PC-9 (cell line): Measurements from ENCODE around the gene CCER1. TPM values are rescaled to one million over a fixed set of nuclear protein-coding genes. Genes with fewer than 3 reads are reported as not detected.

Experiments
- Bru-seq: library from RNA; stranded (reverse); fragments of 400-500 nt; gene quantifications from one replicate; lab custom pipeline; 2021; lab: Mats Ljungman, UMichigan
- BruChase-seq, 2 experiments: library from RNA; stranded (reverse); fragments of 400-500 nt; gene quantifications; one replicate each; lab custom pipeline; 2021; lab: Mats Ljungman, UMichigan
- BruUV-seq: library from RNA; stranded (reverse); fragments of 400-500 nt; replicated peaks from 2 replicates; lab custom pipeline; 2021; lab: Mats Ljungman, UMichigan
- CTCF ChIA-PET: fragments of 300-600 bp; sonication (Branson Sonifier 250); formaldehyde crosslinking; loops from one replicate; lab custom pipeline; 2022; ENCODE audit warnings: antibody characterized with exemption; lab: Charles Lee
- POLR2A ChIA-PET: fragments of 300-600 bp; sonication (Branson Sonifier 250); formaldehyde crosslinking; loops from one replicate; lab custom pipeline; 2022; ENCODE audit warnings: antibody characterized with exemption; ENCODE audit not compliant: unreplicated experiment; lab: Charles Lee
- DNase-seq, 2 experiments: peaks; one replicate each; pipeline versions ENCODE4 v3.0.0 to v3.0.0-alpha.2; 2015 to 2022; ENCODE audit warnings: mixed read lengths in 1 of 2
- H2AFZ ChIP-seq: fragments of 200-600 bp; sonication (generic); 2 replicates; pipeline ENCODE4 v1.8.1; 2017; ENCODE audit warnings: antibody characterized with exemption
- H3F3A ChIP-seq: fragments of 200-600 bp; sonication (generic); 2 replicates; pipeline ENCODE4 v1.8.1; 2017; ENCODE audit warnings: antibody characterized with exemption, mild to moderate bottlenecking, low read depth; ENCODE audit not compliant: insufficient read depth
- H3K27ac ChIP-seq: fragments of 200-600 bp; sonication (generic); 2 replicates; pipeline ENCODE4 v1.6.1; 2016; ENCODE audit warnings: mixed run types
- H3K27me3 ChIP-seq: fragments of 200-600 bp; sonication (generic); 2 replicates; pipeline ENCODE4 v1.6.1; 2016; ENCODE audit warnings: low read depth, mixed run types; ENCODE audit not compliant: insufficient read depth
- H3K36me3 ChIP-seq: fragments of 200-600 bp; sonication (generic); 2 replicates; pipeline ENCODE4 v1.6.1; 2016; ENCODE audit warnings: low read depth, mixed run types
- H3K4me1 ChIP-seq: fragments of 200-600 bp; sonication (generic); replicated peaks from 2 replicates; pipeline ENCODE4 v1.6.1; 2016; ENCODE audit warnings: mixed run types; ENCODE audit not compliant: insufficient read depth
- H3K4me2 ChIP-seq: fragments of 200-600 bp; sonication (generic); 2 replicates; pipeline ENCODE4 v1.6.1; 2017; ENCODE audit warnings: mixed run types
- H3K4me3 ChIP-seq: fragments of 200-600 bp; sonication (generic); 2 replicates; pipeline ENCODE4 v1.6.1; 2016; ENCODE audit warnings: mixed run types
- H3K79me2 ChIP-seq: fragments of 200-600 bp; sonication (generic); 2 replicates; pipeline ENCODE4 v1.6.1; 2017; ENCODE audit warnings: low read depth, mixed run types
- H3K9me2 ChIP-seq: fragments of 200-600 bp; sonication (generic); 2 replicates; pipeline ENCODE4 v1.8.1; 2017; ENCODE audit warnings: mild to moderate bottlenecking; ENCODE audit not compliant: insufficient read depth
- H3K9me3 ChIP-seq: fragments of 200-600 bp; sonication (generic); 2 replicates; pipeline ENCODE4 v1.8.1; 2016; ENCODE audit warnings: low read depth; ENCODE audit not compliant: insufficient read depth
- H4K20me1 ChIP-seq: fragments of 200-600 bp; sonication (generic); 2 replicates; pipeline ENCODE4 v1.8.1; 2017; ENCODE audit not compliant: insufficient read depth
- CTCF ChIP-seq: fragments of 200-600 bp; sonication (generic); conservative IDR thresholded peaks from 2 replicates; pipeline ENCODE4 v1.6.1; 2017; ENCODE audit warnings: mixed run types, antibody characterized with exemption, mild to moderate bottlenecking, moderate library complexity
- EZH2 ChIP-seq: fragments of 200-600 bp; sonication (generic); IDR thresholded peaks from 2 replicates; pipeline ENCODE4 v1.8.0; 2017; ENCODE audit warnings: antibody characterized with exemption, low read depth
- intact Hi-C: fragments of 100-400 bp; cut with micrococcal nuclease; formaldehyde crosslinking; loops from one replicate; pipeline ENCODE4 v1.10.0; 2022; ENCODE audit not compliant: unreplicated experiment
- long read RNA-seq: library from polyadenylated mRNA; stranded (forward); transcript quantifications from one replicate; pipeline ENCODE4 v2.0.0, GENCODE V29; 2022
- total RNA-seq: library from RNA; stranded (reverse); gene quantifications from 2 replicates; pipeline ENCODE4 v1.2.3, GENCODE V29; 2021

Gene CCER1
- total RNA-seq (not detected in 2 replicates), Bru-seq, nascent RNA (not detected), BruChase-seq, experiment 1, labeled RNA remaining after a 2-hour chase (not detected), BruChase-seq, experiment 2, labeled RNA remaining after a 6-hour chase (not detected)
- long read RNA-seq: 0 reads

- no peak within 1 kb of the TSS for H3K4me3 ChIP-seq
- TF ChIP-seq EZH2 (no peak), CTCF (no peak)
- intact Hi-C loops: no loop called here
- H3K27ac ChIP-seq: no peak within 1 kb of the TSS
- H3K9me2 ChIP-seq: no peaks in the 10 kb centered on the region
- DNase-seq: no peak
- H4K20me1 ChIP-seq: no peaks in the 10 kb centered on the region
- no peaks in the 10 kb centered on the region for H3K4me1 ChIP-seq
- no peaks in the 10 kb centered on the region for H3K36me3 ChIP-seq
- no peak within 1 kb of the TSS for H2AFZ ChIP-seq
- ChIA-PET POLR2A (no interaction called here), CTCF (no interaction called here)
- H3K9me3 ChIP-seq: no peaks in the 10 kb centered on the region
- no peaks in the 10 kb centered on the region for H3K27me3 ChIP-seq
- no peaks in the 10 kb centered on the region for H3K79me2 ChIP-seq
- BruUV-seq: no TSS peak
- no peaks in the 10 kb centered on the region for H3F3A ChIP-seq
- no peak within 1 kb of the TSS for H3K4me2 ChIP-seq
Measured at GRCh38 chr12:90954921-90955320, at the start of gene CCER1. TSS of gene CCER1 (minus strand) at chr12:90955176. CDS start at chr12:90954742, 434 bp downstream.

GRCh38 chr12:91003737-91004136, 48.8 kb upstream of the CCER1 start:
- Histone ChIP-seq H3K4me2 (no peak overlapping the region), H3K79me2 (no peaks in the 10 kb centered on the region), H3K9me3 (no peaks in the 10 kb centered on the region), H2AFZ (no peak overlapping the region), H3K9me2 (no peaks in the 10 kb centered on the region), H3K4me3 (no peak overlapping the region), H3K36me3 (no peaks in the 10 kb centered on the region), H3F3A (no peaks in the 10 kb centered on the region), H3K4me1 (peaks cover 32% of the 10 kb centered on the region), H3K27ac (no peak overlapping the region), H4K20me1 (no peaks in the 10 kb centered on the region), H3K27me3 (no peaks in the 10 kb centered on the region)
- ChIA-PET POLR2A (no interaction called here), CTCF (no interaction called here)
- intact Hi-C loops: no loop called here
- no TSS peak for BruUV-seq
- no peak for DNase-seq
- TF ChIP-seq CTCF (no peak), EZH2 (no peak)

- no peak for TF ChIP-seq EZH2
- no peak for TF ChIP-seq CTCF
- CTCF ChIA-PET: no interaction called here
- intact Hi-C loops: no loop called here
Measured at GRCh38 chr12:91001306-91001705, 46.3 kb upstream of the CCER1 start.

More at GRCh38 chr12:91001306-91001705, 46.3 kb upstream of the CCER1 start:
- Histone ChIP-seq H3K27me3 (no peaks in the 10 kb centered on the region), H3K4me2 (no peak overlapping the region), H3K79me2 (no peaks in the 10 kb centered on the region), H3K4me3 (no peak overlapping the region), H3K27ac (no peak overlapping the region), H3K9me3 (no peaks in the 10 kb centered on the region), H3K36me3 (no peaks in the 10 kb centered on the region), H3F3A (no peaks in the 10 kb centered on the region), H2AFZ (no peak overlapping the region), H4K20me1 (no peaks in the 10 kb centered on the region), H3K9me2 (no peaks in the 10 kb centered on the region), H3K4me1 (peaks cover 31% of the 10 kb centered on the region)
- peak in 1 of 2 experiments; percentile 38 for DNase-seq
- POLR2A ChIA-PET: no interaction called here
- no TSS peak for BruUV-seq
